Activated CD8-positive, alpha-beta T cell treated with anti-CD3 and anti-CD28 coated beads for 36 hours (primary cell): Measurements from ENCODE around the gene ZNF341. TPM values are rescaled to one million over a fixed set of nuclear protein-coding genes. Genes with fewer than 3 reads are reported as not detected.
"Not testable (repeated sequence)": the region's sequence is repeated elsewhere in the genome, so short reads cannot be mapped to it uniquely, and the experiment has no call there.

Source experiments
- ATAC-seq: fragments of 200-7000 bp; cut with Tn5 transposase; one replicate; pipeline ENCODE4 v1.10.0; 2021; ENCODE audit warnings: mild to moderate bottlenecking, moderate library complexity
- CTCF ChIA-PET: fragments of 350-600 bp; sonication (Branson Sonifier 250); formaldehyde crosslinking; loops from one replicate; lab custom pipeline; 2021; ENCODE audit warnings: antibody characterized with exemption; lab: Charles Lee
- POLR2A ChIA-PET: fragments of 350-600 bp; sonication (Branson Sonifier 250); formaldehyde crosslinking; loops from one replicate; lab custom pipeline; 2021; ENCODE audit warnings: antibody characterized with exemption; lab: Charles Lee
- DNase-seq: peaks from one replicate; pipeline ENCODE4 v3.0.0-alpha.2; 2020
- H3K27ac Mint-ChIP-seq: one replicate; pipeline ENCODE4 v1.8.0; 2021; ENCODE audit warnings: mild to moderate bottlenecking, mixed read lengths
- H3K27me3 Mint-ChIP-seq: one replicate; pipeline ENCODE4 v1.8.0; 2021; ENCODE audit warnings: mixed read lengths
- H3K36me3 Mint-ChIP-seq: one replicate; pipeline ENCODE4 v1.8.0; 2021; ENCODE audit warnings: low read depth, mixed read lengths
- H3K4me1 Mint-ChIP-seq: one replicate; pipeline ENCODE4 v1.8.0; 2021; ENCODE audit warnings: low read depth, mixed read lengths
- H3K4me3 Mint-ChIP-seq: one replicate; pipeline ENCODE4 v1.8.0; 2021; ENCODE audit warnings: mild to moderate bottlenecking, moderate library complexity, mixed read lengths
- H3K9me3 Mint-ChIP-seq: one replicate; pipeline ENCODE4 v1.8.0; 2021; ENCODE audit warnings: mixed read lengths
- intact Hi-C: fragments of 100-400 bp; cut with micrococcal nuclease; formaldehyde crosslinking; loops from one replicate; pipeline ENCODE4 v1.10.0; 2022
- total RNA-seq, 2 experiments: library from RNA; stranded (reverse); gene quantifications; one replicate each; pipeline ENCODE4 v1.2.3, GENCODE V29; 2021
- TF ChIP-seq, protein P1 (sequence below): fragments of 200-600 bp; IDR thresholded peaks from one replicate; pipeline ENCODE4 v1.8.0; 2022; ENCODE audit warnings: antibody characterized with exemption, mild to moderate bottlenecking

ZNF341 gene
- total RNA-seq, 2 experiments from 2014 or later: 4.3 to 5.0 TPM

DNA sequence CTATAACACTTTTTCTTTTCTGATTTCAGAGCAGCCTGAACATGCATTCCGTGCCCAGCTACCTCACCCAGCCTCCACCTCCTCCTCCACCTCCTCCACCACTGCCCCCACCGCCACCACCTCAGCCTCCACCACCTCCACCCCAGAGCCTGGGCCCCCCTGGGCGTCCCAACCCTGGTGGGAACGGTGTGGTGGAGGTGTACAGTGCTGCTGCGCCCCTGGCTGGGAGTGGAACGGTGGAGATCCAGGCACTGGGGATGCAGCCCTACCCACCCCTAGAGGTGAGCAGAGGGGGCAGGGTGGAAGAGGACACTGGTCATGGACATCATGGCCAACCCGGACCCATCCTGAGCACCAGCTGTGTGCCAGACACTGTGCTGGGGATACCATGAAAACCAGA, 21.3 kb downstream of the ZNF341 start:
- DNase-seq (no peak), ATAC-seq (no peak)
- Mint-ChIP-seq H3K27ac (no peak overlapping the region), H3K27me3 (no peaks in the 10 kb centered on the region), H3K4me3 (no peak overlapping the region), H3K9me3 (peaks cover 5% of the 10 kb centered on the region), H3K4me1 (peaks cover 9% of the 10 kb centered on the region), H3K36me3 (peaks cover 29% of the 10 kb centered on the region)
- TF ChIP-seq, protein P1, sequence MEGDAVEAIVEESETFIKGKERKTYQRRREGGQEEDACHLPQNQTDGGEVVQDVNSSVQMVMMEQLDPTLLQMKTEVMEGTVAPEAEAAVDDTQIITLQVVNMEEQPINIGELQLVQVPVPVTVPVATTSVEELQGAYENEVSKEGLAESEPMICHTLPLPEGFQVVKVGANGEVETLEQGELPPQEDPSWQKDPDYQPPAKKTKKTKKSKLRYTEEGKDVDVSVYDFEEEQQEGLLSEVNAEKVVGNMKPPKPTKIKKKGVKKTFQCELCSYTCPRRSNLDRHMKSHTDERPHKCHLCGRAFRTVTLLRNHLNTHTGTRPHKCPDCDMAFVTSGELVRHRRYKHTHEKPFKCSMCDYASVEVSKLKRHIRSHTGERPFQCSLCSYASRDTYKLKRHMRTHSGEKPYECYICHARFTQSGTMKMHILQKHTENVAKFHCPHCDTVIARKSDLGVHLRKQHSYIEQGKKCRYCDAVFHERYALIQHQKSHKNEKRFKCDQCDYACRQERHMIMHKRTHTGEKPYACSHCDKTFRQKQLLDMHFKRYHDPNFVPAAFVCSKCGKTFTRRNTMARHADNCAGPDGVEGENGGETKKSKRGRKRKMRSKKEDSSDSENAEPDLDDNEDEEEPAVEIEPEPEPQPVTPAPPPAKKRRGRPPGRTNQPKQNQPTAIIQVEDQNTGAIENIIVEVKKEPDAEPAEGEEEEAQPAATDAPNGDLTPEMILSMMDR: no peak
- intact Hi-C loops: no loop called here
- ChIA-PET POLR2A (no interaction called here), CTCF (no interaction called here)

DNA sequence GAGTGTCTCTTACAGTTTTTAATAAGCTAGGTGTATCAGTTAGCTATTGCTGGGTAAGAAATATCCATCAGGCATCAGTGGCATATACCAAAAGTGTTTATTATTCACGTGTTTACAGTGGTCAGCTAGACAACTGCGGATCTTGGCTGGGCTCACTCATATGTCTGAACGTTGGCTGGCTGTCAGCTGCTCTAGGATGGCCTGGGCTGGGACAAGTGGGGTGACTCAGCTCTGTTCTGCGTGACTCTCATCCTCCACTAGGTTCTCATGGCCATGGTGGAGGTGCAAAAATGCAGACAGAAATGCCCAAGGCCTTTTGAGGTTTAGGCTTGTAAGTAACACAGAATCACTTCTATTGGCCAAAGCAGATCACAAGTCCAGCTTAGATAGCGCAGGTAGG, 22.0 kb downstream of the ZNF341 start:
- no peak for DNase-seq
- Mint-ChIP-seq H3K4me1 (peaks cover 9% of the 10 kb centered on the region), H3K36me3 (peaks cover 30% of the 10 kb centered on the region), H3K4me3 (no peak overlapping the region), H3K9me3 (peaks cover 5% of the 10 kb centered on the region), H3K27ac (no peak overlapping the region), H3K27me3 (no peaks in the 10 kb centered on the region)
- intact Hi-C loops: no loop called here
- no peak for ATAC-seq
- TF ChIP-seq, protein P1: no peak
- CTCF ChIA-PET: no interaction called here
- POLR2A ChIA-PET: interaction anchor here (0.8 kb wide), 1 partner anchor 25 kb away, joined by 3 read pairs; no protein-coding TSS in a partner anchor

DNA sequence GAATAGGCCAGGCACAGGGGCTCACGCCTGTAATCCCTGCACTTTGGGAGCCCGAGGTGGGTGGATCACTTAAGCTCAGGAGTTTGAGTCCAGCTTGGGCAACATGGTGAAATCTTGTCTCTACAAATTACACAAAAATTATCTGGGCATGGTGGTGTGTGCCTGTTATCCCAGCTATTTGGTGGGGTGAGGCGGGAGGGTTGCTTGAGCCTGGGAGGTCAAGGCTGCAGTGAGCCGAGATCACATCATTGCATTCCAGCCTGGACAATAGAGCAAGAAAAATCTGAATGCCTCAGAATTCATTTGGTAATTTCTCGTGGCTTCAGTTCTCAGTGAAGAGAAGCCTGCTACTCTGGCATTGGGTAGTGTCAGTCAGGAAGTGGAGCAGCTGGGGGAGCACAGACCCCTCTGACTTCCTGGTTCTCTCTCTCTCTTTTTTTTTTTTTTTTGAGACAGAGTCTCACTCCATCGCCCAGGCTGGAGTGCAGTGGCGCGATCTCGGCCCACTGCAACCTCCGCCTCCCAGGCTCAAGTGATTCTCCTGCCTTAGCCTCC, 24.2 kb downstream of the ZNF341 start:
- H3K9me3 Mint-ChIP-seq, POLR2A ChIA-PET, H3K4me1 Mint-ChIP-seq, H3K27me3 Mint-ChIP-seq, H3K4me3 Mint-ChIP-seq, intact Hi-C loops, CTCF ChIA-PET: not testable (repeated sequence)
- Mint-ChIP-seq H3K36me3 (peaks cover 32% of the 10 kb centered on the region), H3K27ac (peak overlapping the region; percentile 66)
- peak; percentile 79 for ATAC-seq
- DNase-seq: peak; percentile 24

DNA sequence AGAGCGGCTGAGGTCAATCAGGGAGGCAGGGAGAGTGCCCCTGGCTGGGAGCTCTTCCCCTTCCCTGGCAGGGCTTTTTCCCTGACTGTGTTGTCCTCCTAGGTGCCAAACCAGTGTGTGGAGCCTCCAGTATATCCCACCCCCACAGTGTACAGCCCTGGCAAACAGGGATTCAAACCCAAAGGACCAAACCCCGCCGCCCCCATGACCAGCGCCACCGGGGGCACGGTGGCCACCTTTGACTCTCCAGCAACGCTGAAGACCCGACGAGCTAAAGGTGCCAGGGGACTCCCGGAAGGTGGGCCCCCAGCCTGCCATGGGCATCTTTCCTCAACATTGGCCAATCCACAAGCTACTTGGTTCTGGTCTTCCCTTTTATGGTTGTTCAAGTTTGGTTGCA, 25.2 kb downstream of the ZNF341 start:
- POLR2A ChIA-PET: interaction anchor here (0.8 kb wide), 1 partner anchor 152 kb away, joined by 3 read pairs; no protein-coding TSS in a partner anchor
- TF ChIP-seq, protein P1: no peak
- no peak for ATAC-seq

DNA sequence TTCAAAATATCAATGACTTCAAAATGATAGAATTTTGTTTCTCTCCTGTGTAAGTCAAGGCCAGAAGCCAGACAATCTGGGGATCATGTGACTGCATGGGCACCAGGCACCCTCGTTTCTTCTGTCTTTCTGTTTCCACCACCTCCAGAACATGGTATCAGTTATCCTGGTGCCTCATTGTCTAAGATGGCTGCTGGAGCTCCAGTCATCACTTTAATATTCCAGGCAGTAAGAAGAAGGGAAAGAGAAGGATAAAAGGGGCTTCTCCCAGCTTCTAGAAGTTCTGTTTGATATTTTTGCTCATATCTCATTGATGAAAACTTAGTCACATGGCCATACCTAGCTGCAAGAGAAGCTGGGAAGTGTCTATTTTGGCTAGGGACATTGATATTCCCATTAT, 25.7 kb downstream of the ZNF341 start:
- Mint-ChIP-seq H3K4me3 (no peak overlapping the region), H3K36me3 (peaks cover 29% of the 10 kb centered on the region), H3K4me1 (peaks cover 9% of the 10 kb centered on the region), H3K27ac (no peak overlapping the region), H3K27me3 (no peaks in the 10 kb centered on the region), H3K9me3 (peaks cover 5% of the 10 kb centered on the region)
- ATAC-seq (no peak), DNase-seq (no peak)
- TF ChIP-seq, protein P1: no peak
- CTCF ChIA-PET: no interaction called here
- intact Hi-C loops: no loop called here
- POLR2A ChIA-PET: no interaction called here

More for the DNA sequence above, 25.2 kb downstream of the ZNF341 start:
- Mint-ChIP-seq H3K4me3 (no peak overlapping the region), H3K4me1 (peaks cover 9% of the 10 kb centered on the region), H3K27ac (no peak overlapping the region), H3K36me3 (peaks cover 29% of the 10 kb centered on the region), H3K27me3 (no peaks in the 10 kb centered on the region), H3K9me3 (peaks cover 5% of the 10 kb centered on the region)
- CTCF ChIA-PET: no interaction called here
- DNase-seq: no peak
- intact Hi-C loops: no loop called here
